Ectodermal cell (in vitro differentiated cells): ENCODE results near the gene PKNOX2.

ENCODE experiments used
- H3K27ac ChIP-seq: 2 replicates; pipeline ENCODE4 v1.7.0; 2013; ENCODE audit warnings: mild to moderate bottlenecking, low read depth, low read length; ENCODE audit not compliant: insufficient read depth, poor library complexity, severe bottlenecking
- H3K27me3 ChIP-seq: 2 replicates; pipeline ENCODE4 v1.7.0; 2013; ENCODE audit warnings: mild to moderate bottlenecking, low read length; ENCODE audit not compliant: insufficient read depth, control insufficient read depth, poor library complexity, severe bottlenecking
- H3K36me3 ChIP-seq: one replicate; pipeline ENCODE4 v1.7.0; 2013; ENCODE audit warnings: low read length; ENCODE audit not compliant: control insufficient read depth, insufficient read depth
- H3K4me1 ChIP-seq: one replicate; pipeline ENCODE4 v1.7.0; 2013; ENCODE audit warnings: low read length; ENCODE audit not compliant: control insufficient read depth, insufficient read depth
- H3K4me3 ChIP-seq: 2 replicates; pipeline ENCODE4 v1.7.0; 2013; ENCODE audit warnings: low read depth, low read length, control low read depth; ENCODE audit not compliant: insufficient read depth
- H3K9me3 ChIP-seq: 2 replicates; pipeline ENCODE4 v1.7.0; 2013; ENCODE audit warnings: mild to moderate bottlenecking, low read length, moderate library complexity; ENCODE audit not compliant: control insufficient read depth
- whole genome bisulfite sequencing, 2 experiments: methylation state at CpG; one replicate each; pipeline ENCODE4 v1.1.7; 2013; ENCODE audit warnings: missing lambda C conversion rate in 2 of 2; 5-methylcytosine and 5-hydroxymethylcytosine counted together

The PKNOX2 gene

GRCh38 chr11:125435461-125436238, 271.1 kb downstream of the PKNOX2 start:
- H3K4me1 ChIP-seq: no peaks in the 10 kb centered on the region
- H3K27me3 ChIP-seq: no peaks in the 10 kb centered on the region
- WGBS, 2 experiments: 73 to 79% methylated on average over 9 of the region's 9 CpGs
- H3K9me3 ChIP-seq: no peaks in the 10 kb centered on the region
- peaks cover 4% of the 10 kb centered on the region for H3K36me3 ChIP-seq
- H3K27ac ChIP-seq: no peak overlapping the region
- H3K4me3 ChIP-seq: no peak overlapping the region

- Histone ChIP-seq H3K27ac (no peak overlapping the region), H3K4me1 (peaks cover 41% of the 10 kb centered on the region), H3K27me3 (no peaks in the 10 kb centered on the region), H3K4me3 (no peak overlapping the region), H3K9me3 (no peaks in the 10 kb centered on the region), H3K36me3 (no peaks in the 10 kb centered on the region)
- 56 to 58% methylated on average over 11 of the region's 11 CpGs for WGBS, 2 experiments
Measured at GRCh38 chr11:125441648-125442410, 277.3 kb downstream of the PKNOX2 start.

- H3K36me3 ChIP-seq: no peaks in the 10 kb centered on the region
- 91 to 93% methylated on average over 6 of the region's 6 CpGs for WGBS, 2 experiments
Measured at GRCh38 chr11:125442946-125443345, 278.4 kb downstream of the PKNOX2 start.

GRCh38 chr11:125443767-125444311, 279.3 kb downstream of the PKNOX2 start:
- peaks cover 3% of the 10 kb centered on the region for H3K36me3 ChIP-seq
- peaks cover 41% of the 10 kb centered on the region for H3K4me1 ChIP-seq
- H3K4me3 ChIP-seq: no peak overlapping the region
- no peaks in the 10 kb centered on the region for H3K27me3 ChIP-seq
- 23 to 24% methylated on average over 10 of the region's 10 CpGs for WGBS, 2 experiments
- H3K27ac ChIP-seq: peak overlapping the region; percentile 72
- no peaks in the 10 kb centered on the region for H3K9me3 ChIP-seq

More at GRCh38 chr11:125442946-125443345, 278.4 kb downstream of the PKNOX2 start:
- Histone ChIP-seq H3K4me1 (peaks cover 41% of the 10 kb centered on the region), H3K4me3 (no peak overlapping the region), H3K27ac (no peak overlapping the region), H3K9me3 (no peaks in the 10 kb centered on the region), H3K27me3 (no peaks in the 10 kb centered on the region)

GRCh38 chr11:125445731-125446130, 281.2 kb downstream of the PKNOX2 start:
- no peaks in the 10 kb centered on the region for H3K9me3 ChIP-seq
- no peak overlapping the region for H3K4me3 ChIP-seq
- peaks cover 41% of the 10 kb centered on the region for H3K4me1 ChIP-seq
- WGBS, 2 experiments: 92 to 95% methylated on average over 12 of the region's 12 CpGs
- H3K36me3 ChIP-seq: peaks cover 3% of the 10 kb centered on the region
- no peak overlapping the region for H3K27ac ChIP-seq
- no peaks in the 10 kb centered on the region for H3K27me3 ChIP-seq

GRCh38 chr11:125446279-125446678, 281.7 kb downstream of the PKNOX2 start:
- Histone ChIP-seq H3K4me1 (peaks cover 38% of the 10 kb centered on the region), H3K27ac (no peak overlapping the region), H3K27me3 (no peaks in the 10 kb centered on the region), H3K36me3 (peaks cover 3% of the 10 kb centered on the region), H3K4me3 (no peak overlapping the region), H3K9me3 (no peaks in the 10 kb centered on the region)
- 94 to 97% methylated on average over 5 to 7 of the region's 7 CpGs for WGBS, 2 experiments

- WGBS, 2 experiments: 95 to 96% methylated on average over 6 of the region's 6 CpGs
- Histone ChIP-seq H3K27me3 (no peaks in the 10 kb centered on the region), H3K27ac (no peak overlapping the region)
Measured at GRCh38 chr11:125447721-125448120, 283.2 kb downstream of the PKNOX2 start.

GRCh38 chr11:125448136-125448535, 283.6 kb downstream of the PKNOX2 start:
- H3K4me3 ChIP-seq: no peak overlapping the region
- H3K27ac ChIP-seq: no peak overlapping the region
- H3K9me3 ChIP-seq: no peaks in the 10 kb centered on the region
- peaks cover 34% of the 10 kb centered on the region for H3K4me1 ChIP-seq
- 91 to 97% methylated on average over 3 of the region's 3 CpGs for WGBS, 2 experiments
- no peaks in the 10 kb centered on the region for H3K27me3 ChIP-seq
- H3K36me3 ChIP-seq: peaks cover 3% of the 10 kb centered on the region

More at GRCh38 chr11:125447721-125448120, 283.2 kb downstream of the PKNOX2 start:
- H3K4me3 ChIP-seq: no peak overlapping the region
- H3K4me1 ChIP-seq: peaks cover 38% of the 10 kb centered on the region
- no peaks in the 10 kb centered on the region for H3K9me3 ChIP-seq
- peaks cover 3% of the 10 kb centered on the region for H3K36me3 ChIP-seq

GRCh38 chr11:125449565-125449964, 285.0 kb downstream of the PKNOX2 start:
- Histone ChIP-seq H3K27me3 (no peaks in the 10 kb centered on the region), H3K36me3 (peaks cover 3% of the 10 kb centered on the region), H3K4me3 (no peak overlapping the region), H3K9me3 (no peaks in the 10 kb centered on the region), H3K4me1 (peaks cover 20% of the 10 kb centered on the region), H3K27ac (no peak overlapping the region)
- WGBS, 2 experiments: 94 to 96% methylated on average over 2 of the region's 2 CpGs
